AG10803 (cell line): Measurements from ENCODE around the gene DUOX1.

ENCODE experiments used
- DNase-seq: peaks from one replicate; pipeline ENCODE4 v3.0.0; 2010; ENCODE audit warnings: low read depth
- H3K4me3 ChIP-seq: 2 replicates; pipeline ENCODE4 v1.5.1; 2011; ENCODE audit warnings: mild to moderate bottlenecking, low read length, control low read depth
- TF ChIP-seq, protein P1 (sequence below): conservative IDR thresholded peaks from 2 replicates; pipeline ENCODE4 v1.5.1; 2011; ENCODE audit warnings: mild to moderate bottlenecking, low read length, control low read depth, inconsistent platforms

Gene DUOX1

DNA sequence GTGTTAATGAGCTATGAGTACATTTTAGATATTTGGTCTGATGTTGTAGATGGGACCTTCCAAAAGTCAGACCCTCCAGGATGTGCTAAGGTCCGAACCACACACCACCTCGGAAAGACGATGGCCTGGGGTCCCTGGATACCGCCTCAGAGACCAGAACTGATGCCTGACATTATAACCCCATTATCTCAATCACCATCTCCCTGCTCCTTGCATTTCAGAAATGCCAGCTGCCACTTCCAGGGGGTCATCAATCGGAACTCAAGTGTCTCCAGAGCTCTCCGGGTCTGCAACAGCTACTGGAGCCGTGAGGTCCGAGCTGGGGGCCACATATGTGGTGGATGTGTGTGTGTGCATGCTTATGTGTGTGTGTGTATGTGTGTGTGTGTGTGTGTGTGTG lies 7.9 kb downstream of the DUOX1 start:
- H3K4me3 ChIP-seq: no peak overlapping the region
- no peak for DNase-seq
- TF ChIP-seq, protein P1, sequence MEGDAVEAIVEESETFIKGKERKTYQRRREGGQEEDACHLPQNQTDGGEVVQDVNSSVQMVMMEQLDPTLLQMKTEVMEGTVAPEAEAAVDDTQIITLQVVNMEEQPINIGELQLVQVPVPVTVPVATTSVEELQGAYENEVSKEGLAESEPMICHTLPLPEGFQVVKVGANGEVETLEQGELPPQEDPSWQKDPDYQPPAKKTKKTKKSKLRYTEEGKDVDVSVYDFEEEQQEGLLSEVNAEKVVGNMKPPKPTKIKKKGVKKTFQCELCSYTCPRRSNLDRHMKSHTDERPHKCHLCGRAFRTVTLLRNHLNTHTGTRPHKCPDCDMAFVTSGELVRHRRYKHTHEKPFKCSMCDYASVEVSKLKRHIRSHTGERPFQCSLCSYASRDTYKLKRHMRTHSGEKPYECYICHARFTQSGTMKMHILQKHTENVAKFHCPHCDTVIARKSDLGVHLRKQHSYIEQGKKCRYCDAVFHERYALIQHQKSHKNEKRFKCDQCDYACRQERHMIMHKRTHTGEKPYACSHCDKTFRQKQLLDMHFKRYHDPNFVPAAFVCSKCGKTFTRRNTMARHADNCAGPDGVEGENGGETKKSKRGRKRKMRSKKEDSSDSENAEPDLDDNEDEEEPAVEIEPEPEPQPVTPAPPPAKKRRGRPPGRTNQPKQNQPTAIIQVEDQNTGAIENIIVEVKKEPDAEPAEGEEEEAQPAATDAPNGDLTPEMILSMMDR: no peak

DNA sequence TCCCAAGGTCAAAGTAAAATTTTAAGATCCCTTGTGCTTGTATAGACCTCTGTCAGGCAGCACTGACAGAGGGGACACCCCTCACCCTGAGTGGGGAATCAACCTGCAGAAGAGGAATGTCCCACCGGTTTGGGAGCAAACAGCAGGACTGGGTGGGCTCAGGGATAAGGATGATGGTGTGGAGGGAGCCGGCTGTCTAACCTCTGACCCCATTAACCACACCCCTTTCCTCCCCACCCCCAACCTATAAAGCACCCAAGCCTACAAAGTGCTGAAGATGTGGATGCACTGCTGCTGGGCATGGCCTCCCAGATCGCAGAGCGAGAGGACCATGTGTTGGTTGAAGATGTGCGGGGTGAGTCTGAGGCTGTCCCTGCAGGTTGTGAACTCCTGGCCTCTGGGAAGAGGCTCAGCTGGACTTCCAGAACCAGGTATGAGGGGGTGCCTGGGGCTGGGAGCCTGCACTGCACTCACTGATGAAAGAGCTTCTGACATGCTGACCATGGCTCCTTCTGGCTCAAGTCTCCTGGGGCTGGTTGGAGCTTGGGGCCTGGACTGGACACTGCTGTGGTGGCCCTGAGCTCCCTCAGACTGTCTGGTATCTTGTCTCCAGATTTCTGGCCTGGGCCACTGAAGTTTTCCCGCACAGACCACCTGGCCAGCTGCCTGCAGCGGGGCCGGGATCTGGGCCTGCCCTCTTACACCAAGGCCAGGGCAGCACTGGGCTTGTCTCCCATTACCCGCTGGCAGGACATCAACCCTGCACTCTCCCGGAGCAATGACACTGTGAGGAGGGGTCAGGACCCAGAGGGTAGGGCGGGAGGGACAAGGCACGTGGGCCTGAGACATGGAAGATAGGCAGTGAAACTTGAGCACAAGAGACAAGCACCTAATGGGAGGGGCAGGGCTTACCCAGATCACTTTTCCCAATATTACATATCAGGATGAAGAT lies 9.3 kb downstream of the DUOX1 start:
- no peak for DNase-seq
- TF ChIP-seq, protein P1: no peak
- no peak overlapping the region for H3K4me3 ChIP-seq

DNA sequence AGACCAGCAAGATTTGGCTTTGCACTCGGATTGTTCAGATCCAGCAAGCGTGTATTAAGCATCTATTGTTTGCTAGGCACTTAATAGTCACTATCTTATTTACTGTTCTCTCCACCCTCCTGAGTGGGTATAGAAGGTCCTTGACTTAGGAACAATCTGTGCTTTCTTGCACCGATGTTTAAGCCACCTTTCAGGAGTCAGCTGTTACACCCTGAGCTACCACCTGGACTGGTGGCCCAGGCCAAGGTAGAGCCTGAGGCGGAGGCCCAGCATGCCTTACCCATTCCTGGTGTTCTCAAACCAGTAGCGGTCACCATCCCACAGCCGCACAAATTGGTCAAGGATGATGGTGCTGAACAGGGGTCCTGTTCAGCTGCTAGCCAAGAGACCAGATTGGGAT lies 10.0 kb downstream of the DUOX1 start:
- no peak for DNase-seq
- TF ChIP-seq, protein P1: no peak
- no peak overlapping the region for H3K4me3 ChIP-seq

DNA sequence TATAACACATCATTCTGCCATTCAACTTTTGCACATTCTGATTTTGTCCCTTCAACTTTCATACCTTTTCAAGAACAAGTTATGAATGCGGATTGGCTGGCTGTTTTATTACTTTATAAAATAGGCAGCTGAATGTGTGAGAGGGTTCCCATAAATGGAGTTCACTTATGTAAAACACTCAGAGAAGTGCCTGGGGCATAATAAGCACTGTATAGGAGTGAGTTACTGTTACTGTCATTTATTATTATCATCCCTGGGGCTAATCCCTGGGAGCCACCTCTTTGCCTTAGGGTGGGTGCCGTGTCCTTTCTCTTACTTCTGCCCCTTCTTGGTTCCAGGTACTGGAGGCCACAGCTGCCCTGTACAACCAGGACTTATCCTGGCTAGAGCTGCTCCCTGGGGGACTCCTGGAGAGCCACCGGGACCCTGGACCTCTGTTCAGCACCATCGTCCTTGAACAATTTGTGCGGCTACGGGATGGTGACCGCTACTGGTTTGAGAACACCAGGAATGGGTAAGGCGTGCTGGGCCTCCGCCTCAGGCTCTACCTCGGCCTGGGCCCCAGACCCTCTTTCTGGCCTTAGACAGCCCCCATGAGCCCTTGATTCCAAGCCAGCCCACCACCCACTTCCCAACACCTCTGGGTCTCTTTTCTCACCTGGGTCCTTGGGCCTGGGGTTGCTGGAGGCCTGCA lies 10.9 kb downstream of the DUOX1 start:
- H3K4me3 ChIP-seq: no peak overlapping the region
- TF ChIP-seq, protein P1: no peak
- no peak for DNase-seq

DNA sequence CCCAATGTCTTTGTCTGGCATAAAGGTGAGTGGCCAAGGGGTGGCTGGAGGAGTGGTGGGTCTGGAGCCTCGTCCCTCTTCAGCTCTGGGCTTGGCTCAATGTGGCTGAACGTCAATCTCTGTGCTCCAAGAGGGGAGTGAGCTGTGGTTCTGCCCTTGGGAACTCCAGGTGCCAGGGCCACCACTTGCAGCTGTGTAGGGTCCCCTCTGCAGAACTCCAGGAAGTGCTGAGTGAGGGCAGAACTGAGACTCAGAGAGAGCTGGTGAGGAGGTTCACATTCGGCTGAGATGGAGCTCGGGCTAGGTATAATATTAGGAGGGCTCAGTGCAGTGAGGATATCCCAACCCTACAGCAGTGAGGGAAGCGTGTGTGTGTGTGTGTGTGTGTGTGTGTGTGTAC lies 11.6 kb downstream of the DUOX1 start:
- TF ChIP-seq, protein P1: no peak

DNA sequence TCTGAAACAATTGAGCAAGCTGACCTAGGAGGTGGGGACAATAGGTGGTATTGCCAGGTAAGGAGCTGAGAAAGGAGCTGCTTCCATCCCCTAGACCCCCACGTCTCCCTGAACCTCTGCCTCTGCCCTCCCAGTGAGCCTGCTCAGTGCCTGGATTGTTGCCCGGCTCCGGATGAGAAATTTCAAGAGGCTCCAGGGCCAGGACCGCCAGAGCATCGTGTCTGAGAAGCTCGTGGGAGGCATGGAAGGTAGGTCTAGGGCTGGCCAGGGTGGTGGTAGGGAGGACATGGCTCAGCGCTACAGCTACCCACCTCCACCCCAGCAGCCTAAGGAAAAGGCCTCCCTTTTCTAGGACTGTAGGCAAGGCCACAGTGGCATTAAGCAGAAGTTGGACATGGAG lies 13.3 kb downstream of the DUOX1 start:
- DNase-seq: no peak
- TF ChIP-seq, protein P1: no peak
- no peak overlapping the region for H3K4me3 ChIP-seq

More for the DNA sequence above, 11.6 kb downstream of the DUOX1 start:
- DNase-seq: no peak
- H3K4me3 ChIP-seq: no peak overlapping the region
